ENCODE measurements around the gene NEMP1.

DNA sequence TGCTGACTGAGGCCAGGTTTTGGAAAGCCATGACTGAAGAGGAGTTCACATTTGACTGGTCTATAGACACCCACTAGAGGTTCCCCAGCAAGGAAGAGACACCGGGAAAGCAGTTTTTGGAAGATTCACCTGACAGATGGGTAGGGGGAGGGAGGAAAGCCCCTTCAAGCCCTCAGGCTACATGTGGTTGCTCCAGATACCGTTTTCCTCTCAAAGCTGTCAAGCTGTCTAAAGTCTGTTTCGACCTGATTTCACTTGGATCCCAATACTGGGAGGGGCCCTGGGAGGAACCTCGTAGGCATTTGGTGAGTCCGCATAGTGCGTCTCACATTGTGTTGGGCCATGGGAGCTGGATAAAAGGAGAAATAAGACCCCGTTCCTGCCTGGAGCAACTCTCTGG lies 48.0 kb upstream of the NEMP1 start:
- TF ChIP-seq CTCF (IDR thresholded peaks at IDR 0.05; ENCODE audit: insufficient read depth, low read length, poor library complexity, severe bottlenecking), result no peak
- TF ChIP-seq EZH2phosphoT487 (conservative IDR thresholded peaks at IDR 0.05; ENCODE audit: low read length), result no peak

All from SU-DHL-6 (cell line).